IPS-20b (cell line): ENCODE results near the gene TTC28.
"Not testable (repeated sequence)": the region's sequence is repeated elsewhere in the genome, so short reads cannot be mapped to it uniquely, and the experiment has no call there.

Source experiments
- H3K27ac ChIP-seq: one replicate; pipeline ENCODE4 v1.5.1; 2013; ENCODE audit warnings: low read length
- H3K27me3 ChIP-seq: 2 replicates; pipeline ENCODE4 v1.6.1; 2013; ENCODE audit warnings: mild to moderate bottlenecking, low read length, inconsistent platforms; ENCODE audit not compliant: insufficient read depth
- H3K36me3 ChIP-seq: 2 replicates; pipeline ENCODE4 v1.6.1; 2013; ENCODE audit warnings: low read depth, mild to moderate bottlenecking, inconsistent platforms, low read length, moderate library complexity; ENCODE audit not compliant: insufficient read depth
- H3K4me1 ChIP-seq: 2 replicates; pipeline ENCODE4 v1.6.1; 2013; ENCODE audit warnings: mild to moderate bottlenecking, control low read depth, inconsistent platforms, low read length, moderate library complexity; ENCODE audit not compliant: insufficient read depth
- H3K4me3 ChIP-seq: 2 replicates; pipeline ENCODE4 v1.5.1; 2013; ENCODE audit warnings: mild to moderate bottlenecking, low read length, inconsistent platforms
- H3K9ac ChIP-seq: 2 replicates; pipeline ENCODE4 v1.6.1; 2013; ENCODE audit warnings: low read depth, mild to moderate bottlenecking, inconsistent platforms, low read length, moderate library complexity
- H3K9me3 ChIP-seq: 2 replicates; pipeline ENCODE4 v1.6.1; 2013; ENCODE audit warnings: mild to moderate bottlenecking, low read depth, low read length, inconsistent platforms; ENCODE audit not compliant: insufficient read depth

The TTC28 gene

GRCh38 chr22:28568099-28568498 is 111.5 kb downstream of the TTC28 start:
- no peaks in the 10 kb centered on the region for H3K9me3 ChIP-seq
- no peaks in the 10 kb centered on the region for H3K36me3 ChIP-seq
- H3K4me3 ChIP-seq, result no peak overlapping the region
- H3K9ac ChIP-seq, result no peak overlapping the region
- H3K27me3 ChIP-seq, result no peaks in the 10 kb centered on the region
- H3K4me1 ChIP-seq, result no peaks in the 10 kb centered on the region
- H3K27ac ChIP-seq, result no peak overlapping the region

GRCh38 chr22:28566920-28567499 is 112.6 kb downstream of the TTC28 start:
- not testable (repeated sequence) for H3K9ac ChIP-seq, H3K36me3 ChIP-seq, H3K4me3 ChIP-seq, H3K27me3 ChIP-seq, H3K27ac ChIP-seq, H3K9me3 ChIP-seq, H3K4me1 ChIP-seq

DNA sequence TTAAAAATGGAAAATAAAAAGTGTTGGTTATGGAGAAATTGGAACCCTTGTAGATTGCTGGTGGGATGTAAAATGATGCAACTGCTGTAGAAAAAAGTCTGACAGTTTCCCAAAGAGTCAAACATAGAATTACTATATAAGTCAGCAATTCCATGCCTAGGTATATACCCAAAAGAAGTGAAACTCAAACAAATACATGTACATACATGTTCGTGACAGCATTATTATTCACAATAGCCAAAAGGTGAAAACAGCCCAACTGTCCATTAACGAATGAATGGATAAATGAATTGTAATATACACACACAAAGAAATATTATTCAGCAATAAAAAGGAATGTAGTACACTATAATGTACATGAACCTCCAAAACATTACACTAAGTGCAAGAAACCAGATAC is 116.0 kb downstream of the TTC28 start:
- Histone ChIP-seq H3K27ac (no peak overlapping the region), H3K4me3 (no peak overlapping the region)

DNA sequence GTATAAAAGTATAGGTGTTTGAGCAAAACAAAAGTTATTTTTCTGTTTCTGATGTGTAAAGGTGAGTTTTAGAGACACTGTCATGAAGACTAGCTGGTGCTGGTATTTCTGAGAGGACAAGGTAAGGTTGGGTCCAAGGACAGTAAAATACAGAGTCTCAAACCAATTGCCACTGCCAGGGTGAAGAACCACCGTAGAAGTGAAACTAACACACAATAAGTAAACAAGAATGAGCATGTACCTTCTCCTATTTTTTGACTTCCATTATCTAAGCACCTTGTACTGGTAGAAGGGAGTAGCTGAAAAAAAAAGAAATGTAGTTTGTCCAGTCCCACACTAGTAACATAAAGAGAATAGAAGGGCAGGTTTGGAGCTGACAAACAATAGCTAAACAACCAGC is 117.3 kb downstream of the TTC28 start:
- H3K36me3 ChIP-seq, result no peaks in the 10 kb centered on the region
- no peak overlapping the region for H3K4me3 ChIP-seq
- H3K9me3 ChIP-seq, result no peaks in the 10 kb centered on the region
- H3K27me3 ChIP-seq, result no peaks in the 10 kb centered on the region
- H3K4me1 ChIP-seq, result no peaks in the 10 kb centered on the region
- H3K9ac ChIP-seq, result no peak overlapping the region
- no peak overlapping the region for H3K27ac ChIP-seq

More for the DNA sequence above, 116.0 kb downstream of the TTC28 start:
- Histone ChIP-seq H3K9ac (no peak overlapping the region), H3K4me1 (no peaks in the 10 kb centered on the region), H3K9me3 (no peaks in the 10 kb centered on the region), H3K36me3 (no peaks in the 10 kb centered on the region), H3K27me3 (no peaks in the 10 kb centered on the region)

DNA sequence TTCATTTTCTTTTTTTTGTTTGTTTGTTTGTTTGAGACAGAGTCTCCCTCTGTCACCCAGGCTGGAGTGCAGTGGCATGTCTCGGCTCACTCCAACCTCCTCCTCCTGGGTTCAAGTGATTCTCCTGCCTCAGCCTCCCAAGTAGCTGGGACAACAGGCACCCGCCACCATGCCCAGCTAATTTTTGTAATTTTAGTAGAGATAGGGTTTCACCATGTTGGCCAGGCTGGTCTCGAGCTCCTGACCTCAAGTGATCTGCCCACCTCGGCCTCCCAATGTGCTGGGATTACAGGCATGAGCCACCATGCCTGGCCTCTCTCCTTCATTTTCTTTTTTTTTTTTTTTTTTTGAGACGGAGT is 118.9 kb downstream of the TTC28 start:
- not testable (repeated sequence) for H3K36me3 ChIP-seq, H3K27ac ChIP-seq, H3K9me3 ChIP-seq, H3K9ac ChIP-seq, H3K27me3 ChIP-seq, H3K4me1 ChIP-seq, H3K4me3 ChIP-seq

- Histone ChIP-seq H3K9me3 (no peaks in the 10 kb centered on the region; the same call in 1 of the 2 replicates), H3K4me3 (no peak overlapping the region), H3K4me1 (no peaks in the 10 kb centered on the region), H3K27me3 (no peaks in the 10 kb centered on the region), H3K36me3 (no peaks in the 10 kb centered on the region), H3K9ac (no peak overlapping the region), H3K27ac (no peak overlapping the region)
Observed at GRCh38 chr22:28560046-28560742, 119.4 kb downstream of the TTC28 start.

- H3K9ac ChIP-seq, result no peak overlapping the region
- H3K4me3 ChIP-seq, result no peak overlapping the region
- H3K27me3 ChIP-seq, result no peaks in the 10 kb centered on the region
- H3K4me1 ChIP-seq, result no peaks in the 10 kb centered on the region
- H3K36me3 ChIP-seq, result no peaks in the 10 kb centered on the region
- no peak overlapping the region for H3K27ac ChIP-seq
- H3K9me3 ChIP-seq, result no peaks in the 10 kb centered on the region; the same call in 1 of the 2 replicates
Observed at GRCh38 chr22:28557184-28557583, 122.5 kb downstream of the TTC28 start.

DNA sequence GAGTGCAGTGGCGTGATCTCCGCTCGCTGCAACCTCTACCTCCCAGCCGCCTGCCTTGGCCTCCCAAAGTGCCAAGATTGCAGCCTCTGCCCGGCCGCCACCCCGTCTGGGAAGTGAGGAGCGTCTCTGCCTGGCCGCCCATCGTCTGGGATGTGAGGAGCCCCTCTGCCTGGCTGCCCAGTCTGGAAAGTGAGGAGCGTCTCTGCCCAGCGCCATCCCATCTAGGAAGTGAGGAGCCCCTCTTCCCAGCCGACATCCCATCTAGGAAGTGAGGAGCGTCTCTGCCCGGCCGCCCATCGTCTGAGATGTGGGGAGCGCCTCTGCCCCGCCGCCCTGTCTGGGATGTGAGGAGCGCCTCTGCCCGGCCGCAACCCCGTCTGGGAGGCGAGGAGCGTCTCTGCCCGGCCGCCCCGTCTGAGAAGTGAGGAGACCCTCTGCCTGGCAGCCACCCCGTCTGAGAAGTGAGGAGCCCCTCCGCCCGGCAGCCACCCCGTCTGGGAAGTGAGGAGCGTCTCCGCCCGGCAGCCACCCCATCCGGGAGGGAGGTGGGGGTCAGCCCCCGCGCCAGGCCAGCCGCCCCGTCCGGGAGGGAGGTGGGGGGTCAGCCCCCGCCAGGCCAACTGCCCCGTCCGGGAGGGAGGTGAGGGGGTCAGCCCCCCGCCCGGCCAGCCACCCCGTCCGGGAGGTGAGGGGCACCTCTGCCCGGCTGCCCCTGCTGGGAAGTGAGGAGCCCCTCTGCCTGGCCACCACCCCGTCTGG is 126.4 kb downstream of the TTC28 start:
- H3K4me1 ChIP-seq, H3K36me3 ChIP-seq: not testable (repeated sequence)

GRCh38 chr22:28548406-28548805 is 131.2 kb downstream of the TTC28 start:
- H3K9me3 ChIP-seq, result peaks cover 2% of the 10 kb centered on the region; the same call in 1 of the 2 replicates
- H3K27ac ChIP-seq, result no peak overlapping the region
- no peak overlapping the region for H3K4me3 ChIP-seq
- no peaks in the 10 kb centered on the region for H3K27me3 ChIP-seq
- no peaks in the 10 kb centered on the region; the same call in 1 of the 2 replicates for H3K4me1 ChIP-seq
- no peak overlapping the region for H3K9ac ChIP-seq
- no peaks in the 10 kb centered on the region for H3K36me3 ChIP-seq

More for the DNA sequence above, 126.4 kb downstream of the TTC28 start:
- H3K27me3 ChIP-seq, H3K4me3 ChIP-seq, H3K27ac ChIP-seq, H3K9me3 ChIP-seq, H3K9ac ChIP-seq: not testable (repeated sequence)

- H3K9me3 ChIP-seq, result peaks cover 8% of the 10 kb centered on the region; the same call in 1 of the 2 replicates
- no peaks in the 10 kb centered on the region for H3K27me3 ChIP-seq
- H3K9ac ChIP-seq, result no peak overlapping the region
- no peaks in the 10 kb centered on the region for H3K36me3 ChIP-seq
- H3K27ac ChIP-seq, result no peak overlapping the region
- no peaks in the 10 kb centered on the region; the same call in 1 of the 2 replicates for H3K4me1 ChIP-seq
- no peak overlapping the region for H3K4me3 ChIP-seq
Observed at GRCh38 chr22:28547132-28547842, 132.4 kb downstream of the TTC28 start.

DNA sequence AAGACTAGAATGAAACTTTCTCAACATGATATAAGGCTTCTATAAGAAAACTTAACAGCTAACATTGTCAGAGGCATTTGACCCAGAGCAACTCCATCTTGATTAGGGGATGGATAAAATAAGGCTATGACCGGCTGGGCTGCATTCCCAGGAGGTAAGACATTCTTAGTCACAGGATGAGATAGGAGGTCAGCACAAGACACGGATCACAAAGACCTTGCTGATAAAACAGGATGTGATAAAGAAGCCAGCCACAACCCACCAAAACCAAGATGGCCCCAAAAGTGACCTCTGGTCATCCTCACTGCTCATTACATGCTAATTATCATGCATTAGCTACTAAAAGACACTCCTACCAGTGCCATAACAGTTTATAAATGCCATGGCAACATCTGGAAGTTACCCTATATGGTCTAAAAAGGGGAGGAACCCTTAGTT is 135.2 kb downstream of the TTC28 start:
- H3K4me1 ChIP-seq, result peaks cover 9% of the 10 kb centered on the region; the same call in 1 of the 2 replicates
- no peaks in the 10 kb centered on the region for H3K27me3 ChIP-seq
- no peak overlapping the region for H3K9ac ChIP-seq
- H3K9me3 ChIP-seq, result peaks cover 8% of the 10 kb centered on the region; the same call in 1 of the 2 replicates
- no peak overlapping the region for H3K27ac ChIP-seq
- H3K4me3 ChIP-seq, result no peak overlapping the region
- H3K36me3 ChIP-seq, result no peaks in the 10 kb centered on the region
